Adipocyte (in vitro differentiated cells): ENCODE results near the gene DOCK2.
A peak's percentile ranks its signal among the peaks of the same experiment; 100 is the strongest.

ENCODE experiments used
- DNase-seq: peaks from one replicate; pipeline ENCODE4 v3.0.0-alpha.2; 2015; ENCODE audit warnings: low read depth
- H3K27me3 ChIP-seq: replicated peaks from 2 replicates; pipeline ENCODE4 v1.7.0; 2013; ENCODE audit warnings: mild to moderate bottlenecking, low read length, moderate library complexity; ENCODE audit not compliant: control insufficient read depth, insufficient read depth
- H3K36me3 ChIP-seq: 2 replicates; pipeline ENCODE4 v1.7.0; 2013; ENCODE audit warnings: low read length, mild to moderate bottlenecking, moderate library complexity; ENCODE audit not compliant: control insufficient read depth, insufficient read depth, severe bottlenecking
- H3K4me1 ChIP-seq: 2 replicates; pipeline ENCODE4 v1.7.0; 2013; ENCODE audit warnings: mild to moderate bottlenecking, low read length, moderate library complexity; ENCODE audit not compliant: control insufficient read depth, insufficient read depth
- H3K4me3 ChIP-seq: 2 replicates; pipeline ENCODE4 v1.7.0; 2013; ENCODE audit warnings: mild to moderate bottlenecking, low read length, moderate library complexity
- H3K9ac ChIP-seq: 2 replicates; pipeline ENCODE4 v1.7.0; 2013; ENCODE audit warnings: mild to moderate bottlenecking, low read length, moderate library complexity
- H3K9me3 ChIP-seq: 2 replicates; pipeline ENCODE4 v1.7.0; 2013; ENCODE audit warnings: mild to moderate bottlenecking, low read length, moderate library complexity; ENCODE audit not compliant: control insufficient read depth

The DOCK2 gene

GRCh38 chr5:169974121-169974770 is 337.2 kb downstream of the DOCK2 start:
- no peaks in the 10 kb centered on the region for H3K36me3 ChIP-seq
- H3K27me3 ChIP-seq, result no peaks in the 10 kb centered on the region
- DNase-seq, result no peak
- H3K4me3 ChIP-seq, result no peak overlapping the region
- no peak overlapping the region for H3K9ac ChIP-seq
- H3K9me3 ChIP-seq, result no peaks in the 10 kb centered on the region
- H3K4me1 ChIP-seq, result peaks cover 34% of the 10 kb centered on the region

DNA sequence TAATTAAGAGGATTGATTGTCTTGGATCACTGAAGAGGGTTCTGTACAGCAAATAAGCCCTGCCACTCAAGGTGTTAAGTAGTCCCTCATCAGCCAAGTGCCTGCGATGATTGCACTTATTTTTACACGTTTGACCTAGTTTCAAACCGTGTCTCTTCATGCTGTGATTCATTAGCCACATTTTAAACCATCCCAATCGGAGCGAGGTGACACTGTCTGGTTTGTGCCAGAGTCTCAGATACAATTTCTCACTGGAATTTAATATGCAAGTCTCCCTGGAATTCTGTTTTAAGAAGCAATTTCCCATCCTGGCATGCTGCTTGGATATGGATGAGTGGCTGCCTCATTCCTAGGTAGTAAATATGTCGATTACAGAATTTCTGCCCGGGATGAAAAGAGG is 341.6 kb downstream of the DOCK2 start:
- peaks cover 29% of the 10 kb centered on the region for H3K4me1 ChIP-seq
- no peaks in the 10 kb centered on the region for H3K27me3 ChIP-seq
- H3K9ac ChIP-seq, result peak overlapping the region; percentile 84
- no peak for DNase-seq
- H3K9me3 ChIP-seq, result no peaks in the 10 kb centered on the region
- no peaks in the 10 kb centered on the region for H3K36me3 ChIP-seq
- peak overlapping the region; percentile 84 for H3K4me3 ChIP-seq

GRCh38 chr5:169979871-169980270 is 342.8 kb downstream of the DOCK2 start:
- H3K9ac ChIP-seq, result peak overlapping the region; percentile 84
- peak; percentile 30 for DNase-seq
- peak overlapping the region; percentile 84 for H3K4me3 ChIP-seq
- no peaks in the 10 kb centered on the region for H3K36me3 ChIP-seq
- H3K9me3 ChIP-seq, result no peaks in the 10 kb centered on the region
- peaks cover 29% of the 10 kb centered on the region for H3K4me1 ChIP-seq
- no peaks in the 10 kb centered on the region for H3K27me3 ChIP-seq

GRCh38 chr5:169980418-169981053 is 343.5 kb downstream of the DOCK2 start, which contains the start of gene INSYN2B:
TSS of gene INSYN2B (minus strand) at chr5:169980495. CDS start at chr5:169883898, 96,597 bp downstream.
- H3K9me3 ChIP-seq, result no peaks in the 10 kb centered on the region
- no peaks in the 10 kb centered on the region for H3K27me3 ChIP-seq
- no peaks in the 10 kb centered on the region for H3K36me3 ChIP-seq
- peak within 1 kb of the TSS; percentile 84 for H3K4me3 ChIP-seq
- peak within 1 kb of the TSS; percentile 84 for H3K9ac ChIP-seq
- DNase-seq, result peak; percentile 93
- H3K4me1 ChIP-seq, result peaks cover 29% of the 10 kb centered on the region

DNA sequence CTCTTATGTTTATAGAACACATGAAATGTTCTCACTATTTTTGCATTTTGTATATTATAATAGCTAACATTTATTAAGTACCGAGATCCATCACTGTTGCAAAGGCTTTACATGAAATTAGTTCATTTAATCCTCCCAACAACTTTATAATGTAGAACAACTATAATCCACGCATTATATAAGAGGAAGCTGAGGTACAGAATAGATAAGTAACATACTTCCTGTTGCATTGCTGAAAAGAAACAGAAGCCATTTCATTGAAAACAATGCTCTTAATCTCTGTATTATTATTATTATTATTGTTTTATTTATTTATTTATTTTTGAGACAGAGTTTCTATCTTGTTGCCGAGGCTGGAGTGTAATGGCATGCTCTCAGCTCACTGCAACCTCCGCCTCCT is 351.1 kb downstream of the DOCK2 start:
- DNase-seq, result no peak
- H3K27me3 ChIP-seq, result no peaks in the 10 kb centered on the region
- H3K9me3 ChIP-seq, result no peaks in the 10 kb centered on the region
- no peak overlapping the region for H3K9ac ChIP-seq
- H3K36me3 ChIP-seq, result no peaks in the 10 kb centered on the region
- H3K4me1 ChIP-seq, result peaks cover 6% of the 10 kb centered on the region
- H3K4me3 ChIP-seq, result no peak overlapping the region

DNA sequence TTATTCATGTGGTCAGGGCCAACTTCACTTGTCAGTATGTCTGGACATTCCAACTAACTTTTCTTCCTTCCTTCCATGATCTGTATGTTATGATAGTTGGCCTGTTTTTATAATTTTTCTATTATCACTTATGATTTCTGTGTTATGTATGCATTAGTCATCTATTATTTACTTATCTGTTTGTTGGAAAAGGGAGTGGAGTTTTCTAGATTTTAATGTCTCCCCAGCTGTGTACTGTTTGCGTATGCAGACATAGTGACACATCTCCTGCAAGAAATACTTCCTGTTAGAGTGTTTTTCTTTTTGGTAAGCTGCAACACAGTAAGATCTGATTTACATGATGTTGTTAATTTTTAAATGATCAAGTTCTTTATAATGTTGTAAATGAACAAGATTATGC is 351.9 kb downstream of the DOCK2 start:
- Histone ChIP-seq H3K4me1 (peaks cover 6% of the 10 kb centered on the region), H3K4me3 (no peak overlapping the region), H3K9me3 (no peaks in the 10 kb centered on the region), H3K9ac (no peak overlapping the region), H3K36me3 (no peaks in the 10 kb centered on the region), H3K27me3 (peaks cover under 1% of the 10 kb centered on the region)
- DNase-seq, result no peak

DNA sequence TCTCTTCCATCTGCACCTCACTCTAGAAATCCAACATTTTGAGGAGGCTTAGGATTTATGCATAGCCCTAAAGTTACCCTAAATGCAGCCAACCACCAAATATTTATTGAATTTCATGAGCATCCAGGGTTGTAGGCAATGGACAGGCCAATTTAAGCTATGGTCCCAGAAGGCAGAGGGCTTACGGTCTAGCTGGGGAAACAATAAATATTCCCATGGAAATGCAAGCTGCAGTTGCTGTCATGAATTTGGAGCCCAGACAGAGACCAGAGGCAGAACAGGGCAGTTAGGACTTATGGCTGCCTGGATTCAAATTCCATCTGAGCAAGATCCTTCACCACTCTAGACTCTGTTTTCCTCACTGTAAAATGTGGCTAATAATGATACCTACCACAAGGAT is 352.3 kb downstream of the DOCK2 start:
- Histone ChIP-seq H3K4me1 (peaks cover 6% of the 10 kb centered on the region), H3K4me3 (no peak overlapping the region), H3K9ac (no peak overlapping the region), H3K9me3 (no peaks in the 10 kb centered on the region), H3K27me3 (peaks cover 3% of the 10 kb centered on the region), H3K36me3 (no peaks in the 10 kb centered on the region)
- no peak for DNase-seq

DNA sequence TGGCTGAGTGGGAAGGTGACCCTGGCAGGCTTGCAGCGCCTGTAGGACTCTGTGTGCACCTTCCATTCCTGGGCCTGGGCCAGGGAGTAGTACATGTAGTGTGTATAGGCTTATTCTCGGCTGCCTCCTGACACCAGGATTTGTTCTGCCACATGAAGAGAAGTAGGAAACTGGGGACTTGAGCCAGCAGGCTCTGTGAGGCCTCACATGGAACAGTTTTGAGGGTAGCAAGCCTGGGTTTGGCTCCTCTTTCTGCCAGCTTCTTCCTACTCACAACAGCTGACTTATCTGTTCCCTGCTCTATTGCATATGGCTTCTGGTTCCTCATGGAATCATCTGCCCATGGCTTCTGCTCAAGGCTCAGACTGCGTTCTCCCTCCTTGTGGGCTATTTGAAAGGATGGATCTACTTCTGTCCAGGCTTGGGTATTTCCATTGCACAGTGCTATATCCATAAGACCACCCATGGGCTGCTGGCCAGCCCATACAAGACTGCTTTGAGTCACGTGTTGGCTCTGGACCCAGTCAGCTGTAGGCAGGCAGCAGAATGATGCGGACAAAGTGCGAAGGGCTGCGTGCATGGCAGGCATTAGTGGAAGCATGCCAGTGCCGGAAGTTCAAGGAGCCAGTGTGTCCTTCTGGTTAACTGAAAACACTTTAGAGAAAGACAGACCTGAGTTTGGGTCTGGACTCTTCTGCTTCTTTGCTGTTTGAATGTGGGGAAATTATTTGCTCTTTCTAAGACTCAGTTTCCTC is 354.2 kb downstream of the DOCK2 start:
- Histone ChIP-seq H3K36me3 (no peaks in the 10 kb centered on the region), H3K4me3 (no peak overlapping the region), H3K9me3 (no peaks in the 10 kb centered on the region), H3K27me3 (peaks cover 3% of the 10 kb centered on the region), H3K9ac (no peak overlapping the region), H3K4me1 (peaks cover 6% of the 10 kb centered on the region)
- no peak for DNase-seq

- H3K9me3 ChIP-seq, result peaks cover 2% of the 10 kb centered on the region
- H3K4me1 ChIP-seq, result no peaks in the 10 kb centered on the region
- no peak for DNase-seq
- H3K9ac ChIP-seq, result no peak overlapping the region
- H3K36me3 ChIP-seq, result no peaks in the 10 kb centered on the region
- peaks cover 3% of the 10 kb centered on the region for H3K27me3 ChIP-seq
- H3K4me3 ChIP-seq, result no peak overlapping the region
These were observed 355.9 kb downstream of the DOCK2 start for GRCh38 chr5:169992789-169993484.

DNA sequence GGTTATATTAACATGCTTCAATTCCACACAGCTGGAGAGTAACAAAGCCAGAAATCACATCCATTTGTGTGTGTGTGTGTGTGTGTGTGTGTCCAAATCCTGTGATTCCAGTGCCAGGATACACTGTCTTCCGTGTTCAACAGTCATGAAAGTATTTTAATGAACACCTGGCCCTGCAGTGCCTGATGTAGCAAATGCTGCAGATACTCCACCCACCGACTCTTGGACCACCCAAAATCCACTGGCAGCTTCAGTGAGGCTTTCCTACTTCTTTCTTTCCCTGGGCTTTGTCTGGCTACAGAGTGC is 356.4 kb downstream of the DOCK2 start:
- no peaks in the 10 kb centered on the region for H3K36me3 ChIP-seq
- H3K9ac ChIP-seq, result no peak overlapping the region
- DNase-seq, result no peak
- H3K9me3 ChIP-seq, result peaks cover 3% of the 10 kb centered on the region
- H3K27me3 ChIP-seq, result peaks cover 3% of the 10 kb centered on the region
- no peaks in the 10 kb centered on the region for H3K4me1 ChIP-seq
- no peak overlapping the region for H3K4me3 ChIP-seq

- no peak for DNase-seq
- Histone ChIP-seq H3K4me1 (no peaks in the 10 kb centered on the region), H3K27me3 (peaks cover 3% of the 10 kb centered on the region), H3K36me3 (no peaks in the 10 kb centered on the region), H3K9ac (no peak overlapping the region), H3K9me3 (peaks cover 3% of the 10 kb centered on the region), H3K4me3 (no peak overlapping the region)
These were observed 360.7 kb downstream of the DOCK2 start for GRCh38 chr5:169997798-169998197.
